NB4 (cell line): ENCODE results near the gene GRXCR2.
"Not testable (repeated sequence)": the region's sequence is repeated elsewhere in the genome, so short reads cannot be mapped to it uniquely, and the experiment has no call there.

ENCODE experiments used
- DNase-seq: peaks from one replicate; pipeline ENCODE4 v3.0.0; 2010; ENCODE audit warnings: low read depth
- H3K4me3 ChIP-seq: one replicate; pipeline ENCODE4 v1.5.1; 2011; ENCODE audit warnings: mild to moderate bottlenecking, low read depth, low read length, moderate library complexity
- CTCF ChIP-seq: IDR thresholded peaks from one replicate; pipeline ENCODE4 v1.5.1; 2012; ENCODE audit warnings: low read depth, low read length
- MYC ChIP-seq: IDR thresholded peaks from 2 replicates; pipeline ENCODE4 v1.6.1; 2011; ENCODE audit warnings: low read depth, low read length
- POLR2A ChIP-seq: IDR thresholded peaks from 2 replicates; pipeline ENCODE4 v1.6.1; 2011; ENCODE audit warnings: mild to moderate bottlenecking; ENCODE audit not compliant: insufficient read length; ENCODE audit errors: extremely low read depth
- TF ChIP-seq, protein P1 (sequence below): IDR thresholded peaks from 2 replicates; pipeline ENCODE4 v1.6.1; 2011; ENCODE audit warnings: low read depth, low read length

Gene GRXCR2

DNA sequence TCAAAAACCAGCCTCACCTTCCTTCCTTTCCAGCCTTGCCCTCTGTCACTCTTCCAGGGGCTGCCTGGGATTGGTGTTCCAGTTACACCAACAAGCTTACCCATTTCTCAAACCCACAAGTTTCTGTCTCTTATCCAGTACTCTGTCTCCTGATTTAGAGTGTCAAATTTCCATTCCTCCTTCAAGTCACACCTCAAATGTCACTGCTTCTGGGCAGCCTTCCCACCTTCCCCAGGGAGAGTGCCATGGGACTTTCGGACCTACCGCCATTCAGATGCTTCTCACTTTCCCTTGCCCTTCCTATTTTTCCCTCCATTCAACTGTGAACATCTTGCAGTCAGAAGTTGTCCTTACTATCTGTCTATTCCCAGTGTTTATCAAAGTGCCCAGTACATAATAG is 2.0 kb upstream of the GRXCR2 start:
- no peak for DNase-seq
- no peak overlapping the region for H3K4me3 ChIP-seq
- TF ChIP-seq, protein P1, sequence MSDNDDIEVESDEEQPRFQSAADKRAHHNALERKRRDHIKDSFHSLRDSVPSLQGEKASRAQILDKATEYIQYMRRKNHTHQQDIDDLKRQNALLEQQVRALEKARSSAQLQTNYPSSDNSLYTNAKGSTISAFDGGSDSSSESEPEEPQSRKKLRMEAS, result no peak
- no peak for TF ChIP-seq CTCF
- no peak for TF ChIP-seq MYC
- TF ChIP-seq POLR2A, result no peak

GRCh38 chr5:145872486-145872885 is 328 bp downstream of the GRXCR2 start:
- H3K4me3 ChIP-seq, result no peak overlapping the region
- TF ChIP-seq MYC, result no peak
- TF ChIP-seq CTCF, result no peak
- TF ChIP-seq, protein P1, result no peak
- no peak for TF ChIP-seq POLR2A
- DNase-seq, result no peak

DNA sequence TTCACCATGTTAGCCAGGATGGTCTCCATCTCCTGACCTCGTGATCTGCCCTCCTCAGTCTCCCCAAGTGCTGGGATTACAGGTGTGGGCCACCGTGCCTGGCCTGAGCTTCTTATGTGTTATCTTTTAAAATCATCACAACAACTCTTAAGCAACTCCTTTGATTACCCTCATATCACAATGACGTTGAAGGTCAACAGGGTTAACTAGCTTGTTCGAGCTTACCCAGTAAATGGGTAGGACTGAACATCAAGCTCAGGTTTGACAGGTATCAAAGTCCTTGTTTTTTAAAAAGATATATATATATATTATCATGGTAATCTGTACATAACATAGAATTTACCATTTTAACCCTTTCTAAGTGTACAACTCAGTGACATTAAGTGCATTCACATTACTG is 3.1 kb downstream of the GRXCR2 start:
- H3K4me3 ChIP-seq, result no peak overlapping the region
- DNase-seq, result no peak
- TF ChIP-seq, protein P1, result no peak
- no peak for TF ChIP-seq POLR2A
- TF ChIP-seq CTCF, result no peak
- TF ChIP-seq MYC, result no peak

- peak; percentile 28 for DNase-seq
- TF ChIP-seq CTCF (no peak), MYC (no peak), POLR2A (no peak)
- TF ChIP-seq, protein P1, result no peak
- H3K4me3 ChIP-seq, result no peak overlapping the region
Measured at GRCh38 chr5:145867806-145868205, 5.0 kb downstream of the GRXCR2 start.

DNA sequence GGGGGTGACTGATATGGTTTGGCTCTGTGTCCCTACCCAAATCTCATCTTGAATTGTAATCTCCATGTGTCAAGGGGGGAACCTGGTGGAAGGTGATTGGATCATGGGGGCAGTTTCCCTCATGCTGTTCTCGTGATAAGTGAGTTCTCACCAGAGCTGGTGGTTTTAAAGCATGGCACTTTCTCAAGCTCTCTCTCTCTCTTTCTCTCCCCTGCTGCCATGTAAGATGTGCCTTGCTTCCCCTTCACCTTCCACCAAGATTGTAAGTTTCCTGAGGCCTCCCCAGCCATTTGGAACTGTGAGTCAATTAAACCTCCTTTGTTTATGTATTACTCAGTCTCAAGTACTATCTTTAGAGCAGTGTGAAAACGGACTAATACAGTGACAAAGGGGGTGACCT is 8.4 kb downstream of the GRXCR2 start:
- DNase-seq, result not testable (repeated sequence)

DNA sequence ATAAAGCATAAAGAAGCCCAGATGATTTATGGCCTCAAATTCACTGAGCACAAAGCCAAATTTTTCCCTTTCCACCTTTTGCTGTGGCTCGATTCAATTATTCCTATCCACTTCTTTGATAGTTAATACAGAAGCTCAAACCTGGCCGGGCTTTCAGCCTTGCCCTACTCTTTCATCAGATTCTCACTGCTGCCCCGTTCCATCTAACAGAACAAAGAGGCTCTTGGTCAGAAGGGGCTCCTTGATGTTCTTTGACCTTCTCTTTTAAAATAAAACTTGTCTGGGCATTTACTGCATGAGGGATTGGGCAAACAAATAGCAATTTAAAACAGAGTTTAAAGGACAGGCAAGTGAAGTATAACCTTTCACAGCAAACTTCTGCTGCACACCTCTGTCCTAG is 9.8 kb downstream of the GRXCR2 start:
- TF ChIP-seq CTCF (no peak), POLR2A (no peak), MYC (no peak)
- TF ChIP-seq, protein P1, result no peak
- no peak overlapping the region for H3K4me3 ChIP-seq
- no peak for DNase-seq

More for the DNA sequence above, 8.4 kb downstream of the GRXCR2 start:
- not testable (repeated sequence) for H3K4me3 ChIP-seq
